MCF 10A (cell line): Measurements from ENCODE around the gene GRIK2. TPM values are rescaled to one million over a fixed set of nuclear protein-coding genes. Genes with fewer than 3 reads are reported as not detected.

Experiments used
- BruUV-seq: library from RNA; stranded (reverse); fragments of 400-500 nt; replicated peaks from 2 replicates; lab custom pipeline; 2021; lab: Mats Ljungman, UMichigan
- CTCF ChIA-PET: fragments of 300-600 bp; sonication (Branson Sonifier 250); formaldehyde crosslinking; extraction: SDS; loops from one replicate; lab custom pipeline; 2021; ENCODE audit warnings: antibody characterized with exemption, inconsistent platforms; lab: Yijun Ruan, JAX
- POLR2A ChIA-PET: fragments of 300-600, 350-650 bp; sonication (Branson Sonifier 250); formaldehyde crosslinking; extraction: SDS; loops from one replicate; lab custom pipeline; 2020; ENCODE audit warnings: antibody characterized with exemption, inconsistent platforms; lab: Yijun Ruan, JAX
- DNase-seq: peaks from one replicate; pipeline ENCODE4 v3.0.0-alpha.2; 2018; ENCODE audit not compliant: unreplicated experiment
- H3K27ac Mint-ChIP-seq: one replicate; pipeline ENCODE4 v1.8.0; 2022; ENCODE audit warnings: mild to moderate bottlenecking, low read depth, mixed read lengths; ENCODE audit not compliant: unreplicated experiment
- H3K27me3 Mint-ChIP-seq: one replicate; pipeline ENCODE4 v1.8.0; 2022; ENCODE audit warnings: mixed read lengths; ENCODE audit not compliant: insufficient read depth, unreplicated experiment
- H3K36me3 Mint-ChIP-seq: one replicate; pipeline ENCODE4 v1.8.0; 2022; ENCODE audit warnings: mild to moderate bottlenecking, moderate library complexity, mixed read lengths; ENCODE audit not compliant: insufficient read depth, unreplicated experiment
- H3K4me1 Mint-ChIP-seq: one replicate; pipeline ENCODE4 v1.8.0; 2022; ENCODE audit warnings: mixed read lengths; ENCODE audit not compliant: insufficient read depth, unreplicated experiment
- H3K4me3 Mint-ChIP-seq: one replicate; pipeline ENCODE4 v1.8.0; 2022; ENCODE audit warnings: mild to moderate bottlenecking, moderate library complexity, mixed read lengths; ENCODE audit not compliant: unreplicated experiment
- H3K9me3 Mint-ChIP-seq: one replicate; pipeline ENCODE4 v1.8.0; 2022; ENCODE audit warnings: mixed read lengths; ENCODE audit not compliant: unreplicated experiment
- CTCF ChIP-seq: fragments of 200-600 bp; IDR thresholded peaks from one replicate; pipeline ENCODE4 v1.8.0; 2022; ENCODE audit warnings: antibody characterized with exemption, mild to moderate bottlenecking; ENCODE audit not compliant: unreplicated experiment
- intact Hi-C: fragments of 100-400 bp; cut with micrococcal nuclease; formaldehyde crosslinking; loops from 2 replicates; pipeline ENCODE4 v1.14.1; 2022
- total RNA-seq: library from RNA; stranded (reverse); gene quantifications from 2 replicates; pipeline ENCODE4 v1.2.3, GENCODE V29; 2022

The GRIK2 gene
- total RNA-seq, 1 experiment from 2014 or later: 0.89 TPM

- Mint-ChIP-seq H3K4me1 (peaks cover 28% of the 10 kb centered on the region), H3K9me3 (no peaks in the 10 kb centered on the region), H3K4me3 (no peak overlapping the region), H3K27ac (peak overlapping the region; percentile 78), H3K27me3 (no peaks in the 10 kb centered on the region), H3K36me3 (no peaks in the 10 kb centered on the region)
- intact Hi-C loops: no loop called here
- CTCF ChIA-PET: interaction anchor here (0.7 kb wide), 1 partner anchor 81 kb away, joined by 3 read pairs; no protein-coding TSS in a partner anchor
- BruUV-seq: no TSS peak
- TF ChIP-seq CTCF: no peak
- POLR2A ChIA-PET: no interaction called here
- no peak for DNase-seq
Observed at GRCh38 chr6:101935732-101936131, 542.2 kb downstream of the GRIK2 start.

- Mint-ChIP-seq H3K4me1 (peaks cover 25% of the 10 kb centered on the region), H3K4me3 (no peak overlapping the region), H3K27ac (peak overlapping the region; percentile 78), H3K36me3 (no peaks in the 10 kb centered on the region), H3K9me3 (no peaks in the 10 kb centered on the region), H3K27me3 (no peaks in the 10 kb centered on the region)
- ChIA-PET CTCF (interaction anchor here (0.6 kb wide), 1 partner anchor 1186 kb away, joined by 3 read pairs; no protein-coding TSS in a partner anchor), POLR2A (interaction anchor here (1.1 kb wide), 1 partner anchor 10 kb away, joined by 4 read pairs; no protein-coding TSS in a partner anchor)
- no peak for DNase-seq
- TF ChIP-seq CTCF: no peak
- no TSS peak for BruUV-seq
- intact Hi-C loops: no loop called here
Observed at GRCh38 chr6:101936516-101936915, 543.0 kb downstream of the GRIK2 start.

GRCh38 chr6:101937108-101937507 is 543.6 kb downstream of the GRIK2 start:
- Mint-ChIP-seq H3K4me1 (peaks cover 20% of the 10 kb centered on the region), H3K4me3 (no peak overlapping the region), H3K27me3 (no peaks in the 10 kb centered on the region), H3K9me3 (no peaks in the 10 kb centered on the region), H3K36me3 (no peaks in the 10 kb centered on the region), H3K27ac (peak overlapping the region; percentile 78)
- no TSS peak for BruUV-seq
- ChIA-PET CTCF (interaction anchor here (0.6 kb wide), 1 partner anchor 1185 kb away, joined by 3 read pairs; no protein-coding TSS in a partner anchor), POLR2A (interaction anchor here (1.1 kb wide), 1 partner anchor 10 kb away, joined by 4 read pairs; no protein-coding TSS in a partner anchor)
- DNase-seq: no peak
- TF ChIP-seq CTCF: no peak
- intact Hi-C loops: no loop called here

GRCh38 chr6:101940391-101940790 is 546.9 kb downstream of the GRIK2 start:
- no peaks in the 10 kb centered on the region for H3K36me3 Mint-ChIP-seq
- no peak for TF ChIP-seq CTCF
- no peak for DNase-seq
- no peak overlapping the region for H3K4me3 Mint-ChIP-seq
- POLR2A ChIA-PET: no interaction called here
- peaks cover 4% of the 10 kb centered on the region for H3K9me3 Mint-ChIP-seq
- intact Hi-C loops: no loop called here
- H3K4me1 Mint-ChIP-seq: peaks cover 10% of the 10 kb centered on the region
- CTCF ChIA-PET: no interaction called here
- BruUV-seq: no TSS peak
- H3K27me3 Mint-ChIP-seq: no peaks in the 10 kb centered on the region
- H3K27ac Mint-ChIP-seq: no peak overlapping the region
